Right lobe of liver (tissue), 4 donors: Measurements from ENCODE around the gene LAMTOR2.

Experiments used
- CTCF ChIP-seq, 4 donors: fragments of 200-600 bp in 3 of 4; fragments of 450-650 bp in 1 of 4; IDR thresholded peaks; one replicate each; pipeline versions ENCODE4 v1.5.1 to v1.8.0; 2016 to 2022; ENCODE audit warnings: antibody characterized with exemption in 4 of 4, mild to moderate bottlenecking in 2 of 4
- POLR2A ChIP-seq: fragments of 450-650 bp; IDR thresholded peaks from one replicate; pipeline ENCODE4 v1.6.1; 2017; ENCODE audit warnings: antibody characterized with exemption, mild to moderate bottlenecking
- donor health status: DM: no; HTN: no; CAD: no.
- donor health status: DM: no; HTN: no; CAD: no.
- donor health status: DM: no; HTN: yes; CAD: no.

GRCh38 chr1:156078728-156079127 lies 24.1 kb downstream of the LAMTOR2 start:
- TF ChIP-seq POLR2A: no peak
- TF ChIP-seq CTCF (IDR thresholded peaks at IDR 0.05): no peak
